OCI-LY7 (cell line): Measurements from ENCODE around the gene CIAO1. TPM values are rescaled to one million over a fixed set of nuclear protein-coding genes. Genes with fewer than 3 reads are reported as not detected.

Experiments used
- BruUV-seq: library from RNA; stranded (reverse); fragments of 400-500 nt; replicated peaks from 2 replicates; lab custom pipeline; 2021; lab: Mats Ljungman, UMichigan
- CTCF ChIA-PET: fragments of 300-600 bp; sonication (Branson Sonifier 250); formaldehyde crosslinking; loops from one replicate; lab custom pipeline; 2022; ENCODE audit warnings: antibody characterized with exemption; ENCODE audit not compliant: unreplicated experiment; lab: Charles Lee
- POLR2A ChIA-PET: fragments of 300-600 bp; sonication (Branson Sonifier 250); formaldehyde crosslinking; loops from one replicate; lab custom pipeline; 2022; ENCODE audit warnings: antibody characterized with exemption; lab: Charles Lee
- DNase-seq: peaks from one replicate; pipeline ENCODE4 v3.0.0-alpha.2; 2015; ENCODE audit warnings: low spot score
- H2AFZ ChIP-seq: fragments of 200-600 bp; sonication (generic), shearing (Covaris generic); 2 replicates; pipeline ENCODE4 v1.6.1; 2014; ENCODE audit warnings: mild to moderate bottlenecking, antibody characterized with exemption, low read length, moderate library complexity
- H3K27ac ChIP-seq: fragments of 200-600 bp; sonication (generic); 2 replicates; pipeline ENCODE4 v1.5.1; 2014; ENCODE audit warnings: mixed run types, low read depth, mild to moderate bottlenecking, moderate library complexity, low read length, inconsistent platforms; ENCODE audit not compliant: poor library complexity, severe bottlenecking
- H3K36me3 ChIP-seq: fragments of 200-600 bp; sonication (generic); 2 replicates; pipeline ENCODE4 v1.6.1; 2014; ENCODE audit warnings: mild to moderate bottlenecking, antibody characterized with exemption, low read length, moderate library complexity, mixed read lengths; ENCODE audit not compliant: insufficient read depth
- H3K4me1 ChIP-seq: fragments of 200-600 bp; sonication (generic); 2 replicates; pipeline ENCODE4 v1.5.1; 2014; ENCODE audit warnings: mild to moderate bottlenecking, low read length; ENCODE audit not compliant: insufficient read depth, poor library complexity, severe bottlenecking
- H3K4me2 ChIP-seq: fragments of 200-600 bp; sonication (generic); 2 replicates; pipeline ENCODE4 v1.6.1; 2014; ENCODE audit warnings: mild to moderate bottlenecking, low read length
- H3K4me3 ChIP-seq: fragments of 200-600 bp; sonication (generic); 2 replicates; pipeline ENCODE4 v1.5.1; 2014; ENCODE audit warnings: mild to moderate bottlenecking, low read depth, low read length; ENCODE audit not compliant: poor library complexity, severe bottlenecking
- H3K79me2 ChIP-seq: fragments of 200-600 bp; sonication (generic); 2 replicates; pipeline ENCODE4 v1.6.1; 2016; ENCODE audit warnings: low read depth, mild to moderate bottlenecking, low read length, moderate library complexity, mixed read lengths; ENCODE audit not compliant: insufficient read depth
- H3K9me2 ChIP-seq: fragments of 200-600 bp; sonication (generic); 2 replicates; pipeline ENCODE4 v1.6.1; 2016; ENCODE audit warnings: mild to moderate bottlenecking, low read length, mixed read lengths; ENCODE audit not compliant: insufficient read depth
- H3K9me3 ChIP-seq: fragments of 200-600 bp; sonication (generic); 2 replicates; pipeline ENCODE4 v1.6.1; 2014; ENCODE audit warnings: mild to moderate bottlenecking, mixed run types, low read length, mixed read lengths
- H4K20me1 ChIP-seq: fragments of 200-600 bp; sonication (generic); 2 replicates; pipeline ENCODE4 v1.6.1; 2014; ENCODE audit warnings: mild to moderate bottlenecking, antibody characterized with exemption, low read length, moderate library complexity, mixed read lengths; ENCODE audit not compliant: insufficient read depth
- CTCF ChIP-seq: fragments of 200-600 bp; sonication (generic); conservative IDR thresholded peaks from 2 replicates; pipeline ENCODE4 v1.5.1; 2014; ENCODE audit warnings: mild to moderate bottlenecking, antibody characterized with exemption, low read length, moderate library complexity, mixed read lengths
- EZH2phosphoT487 ChIP-seq: fragments of 200-600 bp; sonication (generic); IDR thresholded peaks from 2 replicates; pipeline ENCODE4 v1.6.1; 2018; ENCODE audit warnings: low read depth, borderline replicate concordance, mild to moderate bottlenecking, mixed run types, antibody characterized with exemption, low read length, moderate library complexity, mixed read lengths
- intact Hi-C: fragments of 100-400 bp; cut with micrococcal nuclease; formaldehyde crosslinking; loops from one replicate; pipeline ENCODE4 v1.10.0; 2022; ENCODE audit not compliant: unreplicated experiment
- total RNA-seq, 2 experiments: library from RNA; depleted of rRNA in 1 of 2; stranded (reverse); fragments of >200 nt in 1 of 2; shearing (Covaris generic) in 1 of 2; gene quantifications; 2 replicates each; pipeline ENCODE4 v1.2.3, GENCODE V29; 2014 to 2022

The CIAO1 gene
- total RNA-seq, 2 experiments from 2014 or later, result 89.6 to 128 TPM

GRCh38 chr2:96271995-96272394 is 6.0 kb downstream of the CIAO1 start:
- Histone ChIP-seq H3K36me3 (peaks cover 92% of the 10 kb centered on the region), H3K9me3 (no peaks in the 10 kb centered on the region), H2AFZ (no peak overlapping the region), H3K4me2 (no peak overlapping the region), H3K4me1 (peaks cover 5% of the 10 kb centered on the region), H3K9me2 (no peaks in the 10 kb centered on the region), H3K4me3 (no peak overlapping the region), H3K79me2 (peaks cover 8% of the 10 kb centered on the region), H3K27ac (no peak overlapping the region), H4K20me1 (no peaks in the 10 kb centered on the region)
- no peak for DNase-seq
- intact Hi-C loops, result no loop called here
- ChIA-PET CTCF (no interaction called here), POLR2A (interaction anchor here (1.0 kb wide), 1 partner anchor 34 kb away, joined by 3 read pairs; the partner anchor contains the start of gene SNRNP200)
- TSS peak; percentile 61 for BruUV-seq
- TF ChIP-seq CTCF (peak; percentile 31; the same call in 1 of the 2 replicates), EZH2phosphoT487 (no peak)

- TF ChIP-seq CTCF, result no peak
- no peak for TF ChIP-seq EZH2phosphoT487
- H3K36me3 ChIP-seq, result peaks cover 94% of the 10 kb centered on the region
- DNase-seq, result no peak
- no peak overlapping the region for H3K4me2 ChIP-seq
- POLR2A ChIA-PET, result interaction anchor here (0.6 to 1.0 kb wide), 3 partner anchors 17 to 52 kb away, joined by 3 to 4 read pairs (median 3); no protein-coding TSS in a partner anchor
- CTCF ChIA-PET, result no interaction called here
- intact Hi-C loops, result no loop called here
- H3K4me3 ChIP-seq, result no peak overlapping the region
- H3K27ac ChIP-seq, result no peak overlapping the region
- H3K9me3 ChIP-seq, result no peaks in the 10 kb centered on the region
- no peaks in the 10 kb centered on the region for H3K9me2 ChIP-seq
- H2AFZ ChIP-seq, result no peak overlapping the region
- no peaks in the 10 kb centered on the region for H3K79me2 ChIP-seq
- H3K4me1 ChIP-seq, result no peaks in the 10 kb centered on the region
- no TSS peak for BruUV-seq
- no peaks in the 10 kb centered on the region for H4K20me1 ChIP-seq
Observed at GRCh38 chr2:96273763-96274162, 7.7 kb downstream of the CIAO1 start.

DNA sequence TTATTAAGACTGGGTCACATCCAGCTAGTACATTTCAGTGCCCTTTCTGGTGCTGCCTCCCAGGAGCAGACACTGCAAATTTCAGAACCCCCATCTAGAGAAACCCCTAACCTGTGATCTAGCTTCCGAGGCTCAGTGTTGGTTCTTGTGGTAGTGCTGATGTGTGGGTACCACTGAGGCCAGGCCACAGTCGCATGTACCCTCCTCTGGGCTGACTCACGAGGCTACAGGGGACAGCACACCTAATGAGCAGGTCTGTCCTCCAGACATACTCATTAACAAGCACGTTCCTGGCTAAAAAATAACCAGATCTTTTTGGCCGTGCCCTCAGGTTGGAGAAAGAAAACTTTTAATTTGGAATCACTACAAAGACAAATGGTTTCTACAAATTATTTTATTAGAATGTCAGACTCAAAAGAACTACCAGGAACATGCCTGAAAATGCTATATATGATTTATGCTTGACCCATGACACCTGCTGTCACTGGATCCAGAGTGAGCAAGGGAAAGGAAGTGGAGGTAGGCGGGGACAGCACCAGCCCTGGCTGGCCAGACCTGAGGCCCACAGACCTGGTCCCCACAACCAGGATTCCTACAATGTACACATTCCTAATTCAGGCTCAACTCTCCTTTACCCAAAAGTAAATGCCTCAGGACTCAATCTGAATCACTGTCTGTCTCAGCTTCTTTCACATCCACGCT is 8.5 kb downstream of the CIAO1 start:
- no peak overlapping the region for H3K4me2 ChIP-seq
- TF ChIP-seq CTCF (no peak), EZH2phosphoT487 (no peak)
- CTCF ChIA-PET, result no interaction called here
- peaks cover 94% of the 10 kb centered on the region for H3K36me3 ChIP-seq
- H3K4me1 ChIP-seq, result no peaks in the 10 kb centered on the region
- no peaks in the 10 kb centered on the region for H3K9me3 ChIP-seq
- no peak overlapping the region for H3K27ac ChIP-seq
- POLR2A ChIA-PET, result interaction anchor here (0.8 to 1.0 kb wide), 2 partner anchors 16 to 33 kb away, joined by 3 to 4 read pairs; no protein-coding TSS in a partner anchor
- no peak overlapping the region for H2AFZ ChIP-seq
- no peaks in the 10 kb centered on the region for H3K9me2 ChIP-seq
- DNase-seq, result no peak
- intact Hi-C loops, result no loop called here
- no peaks in the 10 kb centered on the region for H3K79me2 ChIP-seq
- no peak overlapping the region for H3K4me3 ChIP-seq
- TSS peak; percentile 76 for BruUV-seq
- no peaks in the 10 kb centered on the region for H4K20me1 ChIP-seq
